Measurements from ENCODE around the gene SUCO. TPM values are rescaled to one million over a fixed set of nuclear protein-coding genes. Genes with fewer than 3 reads are reported as not detected.

Gene SUCO
- total RNA-seq, 2 donors from 2014 or later = 39.5 to 84.9 TPM

DNA sequence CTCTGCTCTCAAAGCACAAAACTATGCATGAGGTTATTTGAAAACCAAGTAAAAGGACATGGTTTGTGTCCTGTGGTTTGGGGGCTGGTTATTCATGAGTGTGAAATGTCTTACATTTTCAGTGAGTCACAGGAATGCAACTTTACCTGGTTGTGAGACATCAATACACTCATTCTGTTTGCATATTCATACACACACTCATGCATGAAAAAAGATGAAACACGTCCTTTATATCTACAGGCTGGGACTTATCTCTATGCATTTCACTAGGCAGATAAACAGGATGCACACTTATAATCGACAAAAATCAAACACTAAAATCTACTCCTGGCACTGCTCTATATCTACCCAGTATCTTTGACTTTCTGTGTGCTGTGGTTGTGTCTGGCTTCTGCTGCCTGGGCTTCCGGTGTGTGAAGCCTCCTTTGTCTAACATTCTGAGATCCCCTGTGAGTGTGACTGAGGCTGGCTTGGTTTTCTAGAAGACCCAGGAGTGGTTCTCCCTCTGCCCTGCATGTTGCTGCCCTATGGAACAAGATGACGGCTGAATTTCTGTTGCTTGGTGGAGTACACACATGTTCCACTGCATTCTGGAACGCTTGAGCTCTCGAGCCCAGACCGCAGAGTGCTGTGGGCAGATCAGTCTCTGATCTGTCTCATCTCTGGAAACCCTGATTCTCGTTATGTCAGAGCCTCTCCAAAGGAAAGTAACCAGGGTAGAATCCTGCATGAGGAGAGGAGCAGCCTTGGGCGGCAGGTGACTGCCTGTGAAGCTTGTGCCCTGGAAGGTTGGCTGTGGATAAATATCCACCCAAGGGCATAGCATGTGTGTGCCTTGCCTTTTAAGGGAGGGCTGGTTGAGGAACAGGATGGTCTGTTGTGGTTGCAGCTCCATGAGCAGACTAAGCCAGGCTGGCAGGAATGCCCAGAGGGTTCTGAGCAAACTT lies 106.2 kb downstream of the SUCO start:
- Histone ChIP-seq H3K4me1 (replicated peaks) (no peaks in the 10 kb centered on the region), H3K27ac (no peak overlapping the region), H3K4me3 (no peak overlapping the region), H3K9me3 (no peaks in the 10 kb centered on the region), H3K27me3 (replicated peaks; ENCODE audit: insufficient read depth) (no peaks in the 10 kb centered on the region), H3K36me3 (no peaks in the 10 kb centered on the region)
- no peak for DNase-seq (ENCODE audit: low spot score)
- WGBS = 59% methylated on average over 9 of the region's 9 CpGs
- intact Hi-C loops (cut with DNase I) = no loop called here
- no peak for TF ChIP-seq POLR2A (IDR thresholded peaks at IDR 0.05)

DNA sequence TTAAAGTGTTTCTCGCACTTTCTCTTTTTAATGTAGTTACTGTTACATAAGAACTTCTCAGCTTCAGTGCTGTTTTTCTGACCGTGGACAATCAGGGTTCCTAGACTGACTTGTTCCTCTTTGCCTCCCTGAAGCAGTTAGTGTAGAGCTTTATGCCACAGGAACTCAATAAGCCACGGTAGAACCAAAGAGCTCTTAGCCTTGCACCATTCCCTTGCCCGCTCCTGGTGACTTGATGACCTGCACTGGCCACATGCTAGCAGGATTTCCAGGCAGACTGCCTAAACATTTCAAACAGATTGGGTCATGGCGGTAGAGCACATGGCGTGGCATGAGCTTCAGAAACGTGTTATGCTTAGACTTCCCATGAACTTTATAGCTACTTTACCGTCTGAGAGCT lies 107.2 kb downstream of the SUCO start:
- Histone ChIP-seq H3K27ac (no peak overlapping the region), H3K36me3 (no peaks in the 10 kb centered on the region), H3K9me3 (no peaks in the 10 kb centered on the region), H3K4me3 (no peak overlapping the region), H3K4me1 (replicated peaks) (no peaks in the 10 kb centered on the region), H3K27me3 (replicated peaks; ENCODE audit: insufficient read depth) (no peaks in the 10 kb centered on the region)
- no peak for DNase-seq (ENCODE audit: low spot score)
- intact Hi-C loops (cut with DNase I) = no loop called here
- TF ChIP-seq POLR2A (IDR thresholded peaks at IDR 0.05) = no peak
- TF ChIP-seq, protein P1, sequence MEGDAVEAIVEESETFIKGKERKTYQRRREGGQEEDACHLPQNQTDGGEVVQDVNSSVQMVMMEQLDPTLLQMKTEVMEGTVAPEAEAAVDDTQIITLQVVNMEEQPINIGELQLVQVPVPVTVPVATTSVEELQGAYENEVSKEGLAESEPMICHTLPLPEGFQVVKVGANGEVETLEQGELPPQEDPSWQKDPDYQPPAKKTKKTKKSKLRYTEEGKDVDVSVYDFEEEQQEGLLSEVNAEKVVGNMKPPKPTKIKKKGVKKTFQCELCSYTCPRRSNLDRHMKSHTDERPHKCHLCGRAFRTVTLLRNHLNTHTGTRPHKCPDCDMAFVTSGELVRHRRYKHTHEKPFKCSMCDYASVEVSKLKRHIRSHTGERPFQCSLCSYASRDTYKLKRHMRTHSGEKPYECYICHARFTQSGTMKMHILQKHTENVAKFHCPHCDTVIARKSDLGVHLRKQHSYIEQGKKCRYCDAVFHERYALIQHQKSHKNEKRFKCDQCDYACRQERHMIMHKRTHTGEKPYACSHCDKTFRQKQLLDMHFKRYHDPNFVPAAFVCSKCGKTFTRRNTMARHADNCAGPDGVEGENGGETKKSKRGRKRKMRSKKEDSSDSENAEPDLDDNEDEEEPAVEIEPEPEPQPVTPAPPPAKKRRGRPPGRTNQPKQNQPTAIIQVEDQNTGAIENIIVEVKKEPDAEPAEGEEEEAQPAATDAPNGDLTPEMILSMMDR (IDR thresholded peaks at IDR 0.05) = no peak
- TF ChIP-seq POLR2AphosphoS5 (IDR thresholded peaks at IDR 0.05) = no peak
- WGBS = 87% methylated on average over 8 of the region's 8 CpGs

DNA sequence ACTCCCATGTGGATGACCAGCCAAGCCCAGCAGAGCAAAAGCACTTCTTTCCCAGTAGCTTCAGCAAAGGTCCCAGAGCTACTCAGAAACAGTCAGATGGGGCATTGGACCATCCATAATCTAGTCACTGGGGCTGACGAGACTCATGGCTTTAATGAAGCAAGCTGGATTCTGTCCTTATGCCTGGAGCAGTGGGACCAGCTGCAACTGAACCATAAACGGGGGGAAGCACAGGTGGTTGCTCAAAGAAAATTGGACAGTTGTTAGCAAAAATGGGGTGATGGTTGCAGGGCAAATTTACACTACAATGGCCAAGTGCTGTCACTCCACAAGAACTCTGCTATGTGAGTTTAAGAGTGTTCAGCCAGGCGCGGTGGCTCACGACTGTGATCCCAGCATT lies 108.5 kb downstream of the SUCO start:
- Histone ChIP-seq H3K36me3 (no peaks in the 10 kb centered on the region), H3K27ac (no peak overlapping the region), H3K4me3 (no peak overlapping the region), H3K27me3 (replicated peaks; ENCODE audit: insufficient read depth) (no peaks in the 10 kb centered on the region), H3K9me3 (no peaks in the 10 kb centered on the region), H3K4me1 (replicated peaks) (no peaks in the 10 kb centered on the region)
- TF ChIP-seq, protein P1 (IDR thresholded peaks at IDR 0.05) = no peak
- TF ChIP-seq POLR2AphosphoS5 (IDR thresholded peaks at IDR 0.05) = no peak
- TF ChIP-seq POLR2A (IDR thresholded peaks at IDR 0.05) = no peak
- DNase-seq (ENCODE audit: low spot score) = no peak
- 84% methylated on average over 5 of the region's 5 CpGs for WGBS
- intact Hi-C loops (cut with DNase I) = no loop called here

DNA sequence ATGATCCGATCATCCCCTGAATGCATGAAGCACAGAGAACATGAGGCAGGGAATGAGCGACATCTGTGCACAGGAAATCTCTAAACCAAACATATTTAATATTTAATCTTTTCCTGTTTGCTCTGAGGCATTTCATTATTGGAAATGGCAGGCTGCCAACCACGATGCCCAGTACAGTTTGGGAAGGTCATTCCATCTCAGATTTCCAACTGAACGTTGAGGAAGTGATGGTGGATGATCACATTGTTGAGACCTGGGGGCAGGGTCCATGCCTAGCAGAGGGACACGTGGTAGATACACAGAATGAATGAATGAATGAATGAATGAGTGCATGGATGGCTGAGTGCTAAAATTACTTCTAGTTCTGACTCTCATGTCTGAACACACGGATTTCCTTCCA lies 110.0 kb downstream of the SUCO start:
- H3K9me3 ChIP-seq = no peaks in the 10 kb centered on the region
- no peak for DNase-seq (ENCODE audit: low spot score)
- TF ChIP-seq, protein P1 (IDR thresholded peaks at IDR 0.05) = no peak
- TF ChIP-seq POLR2AphosphoS5 (IDR thresholded peaks at IDR 0.05) (no peak), POLR2A (IDR thresholded peaks at IDR 0.05) (no peak)
- no peaks in the 10 kb centered on the region for H3K27me3 ChIP-seq (replicated peaks; ENCODE audit: insufficient read depth)
- 58% methylated on average over 6 of the region's 6 CpGs for WGBS
- no peaks in the 10 kb centered on the region for H3K4me1 ChIP-seq (replicated peaks)
- H3K27ac ChIP-seq = no peak overlapping the region
- intact Hi-C loops (cut with DNase I) = no loop called here
- no peaks in the 10 kb centered on the region for H3K36me3 ChIP-seq
- H3K4me3 ChIP-seq = no peak overlapping the region

DNA sequence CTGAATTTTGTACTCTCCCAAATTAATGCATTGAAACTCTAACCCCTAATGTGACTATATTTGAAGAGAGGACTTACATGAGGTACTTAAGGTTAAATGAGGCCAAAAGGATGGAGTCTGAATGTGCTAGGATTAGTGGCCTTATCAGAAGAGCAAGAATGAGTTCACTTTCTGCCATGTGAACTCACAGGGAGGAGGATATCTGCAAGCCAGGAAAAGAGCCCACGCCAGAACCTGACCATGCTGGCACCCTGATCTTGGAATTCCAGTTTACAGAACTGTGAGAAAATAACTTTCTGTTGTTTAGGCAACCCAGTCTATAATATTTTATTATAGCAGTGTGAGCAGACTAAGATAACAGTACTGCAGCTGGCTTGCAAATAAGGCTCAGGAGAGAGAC lies 113.7 kb downstream of the SUCO start:
- no peak for DNase-seq (ENCODE audit: low spot score)
- no peak overlapping the region for H3K27ac ChIP-seq
- H3K36me3 ChIP-seq = no peaks in the 10 kb centered on the region
- no peaks in the 10 kb centered on the region for H3K27me3 ChIP-seq (replicated peaks; ENCODE audit: insufficient read depth)
- TF ChIP-seq POLR2A (IDR thresholded peaks at IDR 0.05) (no peak), POLR2AphosphoS5 (IDR thresholded peaks at IDR 0.05) (no peak)
- TF ChIP-seq, protein P1 (IDR thresholded peaks at IDR 0.05) = no peak
- H3K9me3 ChIP-seq = no peaks in the 10 kb centered on the region
- H3K4me3 ChIP-seq = no peak overlapping the region
- intact Hi-C loops (cut with DNase I) = no loop called here
- no peaks in the 10 kb centered on the region for H3K4me1 ChIP-seq (replicated peaks)
- 78% methylated on average over 1 of the region's 1 CpG for WGBS
